Measurements from ENCODE around the gene GBGT1.

Gene GBGT1

GRCh38 chr9:133158695-133159094, 5.0 kb downstream of the GBGT1 start:
- no peak for DNase-seq (ENCODE audit: low spot score)
- in situ Hi-C loops (cut with MboI; ENCODE audit: low pct_unique_long_range_greater_than_20kb, low sequenced_read_pairs, unreplicated experiment), result no loop called here
- TF ChIP-seq CTCF (IDR thresholded peaks at IDR 0.05; ENCODE audit: extremely low read depth, insufficient read depth, missing control alignments), result no peak

GRCh38 chr9:133155156-133155555, 8.6 kb downstream of the GBGT1 start:
- in situ Hi-C loops (cut with MboI; ENCODE audit: low pct_unique_long_range_greater_than_20kb, low sequenced_read_pairs, unreplicated experiment), result no loop called here
- no peak for TF ChIP-seq CTCF (IDR thresholded peaks at IDR 0.05; ENCODE audit: extremely low read depth, insufficient read depth, missing control alignments)
- DNase-seq (ENCODE audit: low spot score), result no peak

- no peak for DNase-seq (ENCODE audit: low spot score)
- in situ Hi-C loops (cut with MboI; ENCODE audit: low pct_unique_long_range_greater_than_20kb, low sequenced_read_pairs, unreplicated experiment), result no loop called here
- TF ChIP-seq CTCF (IDR thresholded peaks at IDR 0.05; ENCODE audit: extremely low read depth, insufficient read depth, missing control alignments), result no peak
These were observed 9.4 kb downstream of the GBGT1 start for GRCh38 chr9:133154097-133154989.

- in situ Hi-C loops (cut with MboI; ENCODE audit: low pct_unique_long_range_greater_than_20kb, low sequenced_read_pairs, unreplicated experiment), result no loop called here
- no peak for DNase-seq (ENCODE audit: low spot score)
- no peak for TF ChIP-seq CTCF (IDR thresholded peaks at IDR 0.05; ENCODE audit: extremely low read depth, insufficient read depth, missing control alignments)
These were observed 10.3 kb downstream of the GBGT1 start for GRCh38 chr9:133153227-133154096.

GRCh38 chr9:133151601-133152525, 11.9 kb downstream of the GBGT1 start:
- TF ChIP-seq CTCF (IDR thresholded peaks at IDR 0.05; ENCODE audit: extremely low read depth, insufficient read depth, missing control alignments), result no peak
- in situ Hi-C loops (cut with MboI; ENCODE audit: low pct_unique_long_range_greater_than_20kb, low sequenced_read_pairs, unreplicated experiment), result no loop called here

GRCh38 chr9:133151041-133151440, 12.7 kb downstream of the GBGT1 start:
- DNase-seq (ENCODE audit: low spot score), result no peak
- in situ Hi-C loops (cut with MboI; ENCODE audit: low pct_unique_long_range_greater_than_20kb, low sequenced_read_pairs, unreplicated experiment), result no loop called here
- no peak for TF ChIP-seq CTCF (IDR thresholded peaks at IDR 0.05; ENCODE audit: extremely low read depth, insufficient read depth, missing control alignments)

More at GRCh38 chr9:133151601-133152525, 11.9 kb downstream of the GBGT1 start:
- no peak for DNase-seq (ENCODE audit: low spot score)

Data from GM13977 (cell line).